Kidney (tissue), 14 donors: ENCODE results near the gene TEAD1. TPM values are rescaled to one million over a fixed set of nuclear protein-coding genes. Genes with fewer than 3 reads are reported as not detected.

Source experiments
- DNase-seq, 5 donors: peaks; one replicate each; pipeline ENCODE4 v3.0.0-alpha.2; 2013 to 2020
- FAIRE-seq: peaks from 2 replicates; lab custom pipeline; 2012; peaks lifted over from hg19 to GRCh38; lab: Jason Lieb, UNC
- H3K27ac ChIP-seq, 2 donors: one replicate each; pipeline ENCODE4 v1.7.0; 2013; ENCODE audit warnings: low read depth in 2 of 2, low read length in 2 of 2, inconsistent platforms in 1 of 2
- H3K27me3 ChIP-seq: one replicate; pipeline ENCODE4 v1.7.1; 2013; ENCODE audit warnings: low read length, inconsistent platforms; ENCODE audit not compliant: control insufficient read depth, insufficient read depth
- H3K36me3 ChIP-seq, 3 donors: one replicate each; pipeline versions ENCODE4 v1.7.0 to v1.7.1; 2013; ENCODE audit warnings: low read length in 3 of 3, control low read depth in 1 of 3, inconsistent platforms in 1 of 3; ENCODE audit not compliant: insufficient read depth in 3 of 3, control insufficient read depth in 2 of 3
- H3K4me1 ChIP-seq, 3 donors: one replicate each; pipeline versions ENCODE4 v1.7.0 to v1.7.1; 2013; ENCODE audit warnings: low read length in 3 of 3, inconsistent platforms in 1 of 3, low read depth in 1 of 3; ENCODE audit not compliant: control insufficient read depth in 2 of 3, insufficient read depth in 2 of 3
- H3K4me3 ChIP-seq, 3 donors: one replicate each; pipeline versions ENCODE4 v1.7.0 to v1.8.1; 2013; ENCODE audit warnings: low read length in 3 of 3, control low read depth in 1 of 3, inconsistent platforms in 1 of 3
- H3K9ac ChIP-seq, 3 donors: one replicate each; pipeline versions ENCODE4 v1.7.0 to v1.7.1; 2013; ENCODE audit warnings: low read length in 3 of 3, control low read depth in 1 of 3, inconsistent platforms in 1 of 3
- H3K9me3 ChIP-seq, 3 donors: one replicate each; pipeline versions ENCODE4 v1.7.0 to v1.7.1; 2013; ENCODE audit warnings: low read length in 3 of 3, control low read depth in 1 of 3, inconsistent platforms in 1 of 3; ENCODE audit not compliant: control insufficient read depth in 2 of 3, insufficient read depth in 1 of 3
- CTCF ChIP-seq: IDR thresholded peaks from 3 replicates; pipeline ENCODE4 v1.5.1; 2012; ENCODE audit warnings: mild to moderate bottlenecking, moderate library complexity, borderline replicate concordance; ENCODE audit not compliant: insufficient read depth; ENCODE audit errors: extremely low read depth
- intact Hi-C: fragments of 100-400 bp; cut with DNase I; formaldehyde crosslinking; loops from one replicate; pipeline ENCODE4 v1.11.1; 2022
- polyA plus RNA-seq: library from polyadenylated mRNA; stranded (reverse); fragments of 350-450 nt; fragmentation: Illumina TruSeq; extraction: RNeasy Lipid Tissue Mini Kit (QIAGEN cat#74804); gene quantifications from one replicate; pipeline ENCODE4 v1.2.3, GENCODE V29; 2014; ENCODE audit warnings: low read depth, low replicate concordance; ENCODE audit not compliant: insufficient read depth
- total RNA-seq: library from RNA; stranded (reverse); fragmentation: NEBNext Ultra II Directional; extraction: Animal tissue kit (Norgen Biotek cat#: 25700); gene quantifications from one replicate; pipeline ENCODE4 v1.2.1, GENCODE V29; 2021
- donor health status: control.
- donor health status: control.
- donor health status: control.
- donor health status: control.
- donor health status: control.
- donor health status: DM: yes; HTN: yes; CAD: no.
- donor health status: Normal renal cell carcinoma (clear cell type).

Gene TEAD1
- total and polyA plus RNA-seq, 2 donors from 2014 or later: 7.6 to 77.2 TPM

GRCh38 chr11:12692229-12693075, 18.2 kb downstream of the TEAD1 start:
- Histone ChIP-seq H3K9me3 (no peaks in the 10 kb centered on the region), H3K4me3 (peak overlapping the region in 1 of 3 donors; percentile 23), H3K27ac (peak overlapping the region; percentile 84 to 90), H3K36me3 (no peaks in the 10 kb centered on the region), H3K4me1 (peaks cover 26 to 90% (median 59%) of the 10 kb centered on the region in 3 donors), H3K9ac (peak overlapping the region in 2 of 3 donors; percentile 13 to 32), H3K27me3 (no peaks in the 10 kb centered on the region)
- DNase-seq: peak; percentile 95 to 98 (median 97)
- no peak for FAIRE-seq
- intact Hi-C loops: no loop called here
- no peak for TF ChIP-seq CTCF

- Histone ChIP-seq H3K9me3 (no peaks in the 10 kb centered on the region), H3K4me1 (peaks cover 26 to 84% (median 53%) of the 10 kb centered on the region in 3 donors), H3K27me3 (no peaks in the 10 kb centered on the region), H3K4me3 (peak overlapping the region in 2 of 3 donors; percentile 22 to 26), H3K36me3 (no peaks in the 10 kb centered on the region), H3K27ac (peak overlapping the region; percentile 84 to 90), H3K9ac (peak overlapping the region in 2 of 3 donors; percentile 8 to 16)
- intact Hi-C loops: no loop called here
- TF ChIP-seq CTCF: no peak
- FAIRE-seq: no peak
- DNase-seq: peak in 4 of 5 donors; percentile 57 to 91 (median 77)
Measured at GRCh38 chr11:12693094-12693478, 18.9 kb downstream of the TEAD1 start.

GRCh38 chr11:12693479-12694182, 19.4 kb downstream of the TEAD1 start:
- Histone ChIP-seq H3K36me3 (no peaks in the 10 kb centered on the region), H3K27me3 (no peaks in the 10 kb centered on the region), H3K9me3 (no peaks in the 10 kb centered on the region), H3K27ac (peak overlapping the region; percentile 84 to 90), H3K4me1 (peaks cover 24 to 79% (median 48%) of the 10 kb centered on the region in 3 donors), H3K9ac (peak overlapping the region in 2 of 3 donors; percentile 16 to 25), H3K4me3 (peak overlapping the region; percentile 2 to 26 (median 22))
- no peak for FAIRE-seq
- intact Hi-C loops: no loop called here
- peak in 4 of 5 donors; percentile 44 to 81 (median 77) for DNase-seq
- TF ChIP-seq CTCF: no peak
